B cell (primary cell): ENCODE data around the gene ZC3H7B. TPM values are rescaled to one million over a fixed set of nuclear protein-coding genes. Genes with fewer than 3 reads are reported as not detected.

Source experiments
- ATAC-seq: fragments of 200-7000 bp; cut with Tn5 transposase; one replicate; pipeline ENCODE4 v1.10.0; 2021; ENCODE audit warnings: low read depth, mild to moderate bottlenecking, moderate number of reproducible peaks, moderate library complexity
- CTCF ChIA-PET: fragments of 350-600 bp; sonication (Branson Sonifier 250); formaldehyde crosslinking; loops from one replicate; lab custom pipeline; 2021; ENCODE audit warnings: antibody characterized with exemption, inconsistent platforms; lab: Charles Lee
- POLR2A ChIA-PET: fragments of 350-600 bp; sonication (Branson Sonifier 250); formaldehyde crosslinking; loops from one replicate; lab custom pipeline; 2021; ENCODE audit warnings: antibody characterized with exemption; lab: Charles Lee
- DNase-seq: peaks from one replicate; pipeline ENCODE4 v3.0.0; 2013
- H2AFZ ChIP-seq: 2 replicates; pipeline ENCODE4 v1.6.1; 2012; ENCODE audit warnings: mild to moderate bottlenecking, low read depth, low read length; ENCODE audit not compliant: insufficient read depth, poor library complexity, severe bottlenecking
- H3K27ac ChIP-seq, 2 donors: 1 replicate in 1 of 2; 2 replicates in 1 of 2; pipeline ENCODE4 v1.5.1; 2012 to 2013; ENCODE audit warnings: low read length in 2 of 2, mild to moderate bottlenecking in 2 of 2, moderate library complexity in 1 of 2
- H3K27me3 ChIP-seq, 4 experiments: fragments of 200-600 bp in 1 of 4; sonication (generic) in 1 of 4; replicated peaks in 1 of 4; 1 replicate in 2 of 4; 2 replicates in 2 of 4; pipeline versions ENCODE4 v1.6.1 to v1.7.0; 2013 to 2016; ENCODE audit warnings: low read length in 3 of 4, mild to moderate bottlenecking in 2 of 4, mixed read lengths in 1 of 4, moderate library complexity in 1 of 4; ENCODE audit not compliant: insufficient read depth in 4 of 4, control insufficient read depth in 3 of 4; ENCODE audit errors: control extremely low read depth in 1 of 4
- H3K36me3 ChIP-seq, 2 experiments: replicated peaks in 1 of 2; 1 replicate in 1 of 2; 2 replicates in 1 of 2; pipeline versions ENCODE4 v1.6.1 to v1.7.1; 2013; ENCODE audit warnings: low read length in 1 of 2; ENCODE audit not compliant: insufficient read depth in 2 of 2, control insufficient read depth in 1 of 2; ENCODE audit errors: control extremely low read depth in 1 of 2, extremely low read depth in 1 of 2
- H3K4me1 ChIP-seq, 2 donors: fragments of 200-600 bp in 1 of 2; sonication (generic) in 1 of 2; 1 replicate in 1 of 2; 2 replicates in 1 of 2; pipeline versions ENCODE4 v1.5.1 to v1.6.1; 2013 to 2017; ENCODE audit warnings: low read length in 2 of 2; ENCODE audit not compliant: control insufficient read depth in 2 of 2, insufficient read depth in 2 of 2
- H3K4me2 ChIP-seq: replicated peaks from 2 replicates; pipeline ENCODE3; 2012; ENCODE audit warnings: mild to moderate bottlenecking, low read depth, low read length; ENCODE audit not compliant: poor library complexity, severe bottlenecking
- H3K4me3 ChIP-seq, 5 experiments: fragments of 200-600 bp in 1 of 5; sonication (generic) in 1 of 5; 1 replicate in 3 of 5; 2 replicates in 2 of 5; pipeline versions ENCODE4 v1.5.1 to v1.7.0; 2011 to 2016; ENCODE audit warnings: low read length in 4 of 5, mild to moderate bottlenecking in 4 of 5, low read depth in 2 of 5, control low read depth in 1 of 5, moderate library complexity in 1 of 5; ENCODE audit not compliant: insufficient read depth in 1 of 5; ENCODE audit errors: control extremely low read depth in 1 of 5, extremely low read depth in 1 of 5
- H3K79me2 ChIP-seq: fragments of 200-600 bp; sonication (generic); one replicate; pipeline ENCODE4 v1.6.0; 2016; ENCODE audit warnings: low read length; ENCODE audit not compliant: control insufficient read depth, insufficient read depth
- H3K9ac ChIP-seq: fragments of 200-600 bp; sonication (generic); 2 replicates; pipeline ENCODE4 v1.6.1; 2017; ENCODE audit warnings: mild to moderate bottlenecking, low read length, moderate library complexity
- H3K9me3 ChIP-seq, 3 donors: one replicate each; pipeline versions ENCODE4 v1.6.1 to v1.7.1; 2013; ENCODE audit warnings: low read length in 2 of 3; ENCODE audit not compliant: control insufficient read depth in 2 of 3, insufficient read depth in 1 of 3; ENCODE audit errors: control extremely low read depth in 1 of 3
- H4K20me1 ChIP-seq: 2 replicates; pipeline ENCODE4 v1.6.0; 2012; ENCODE audit warnings: mild to moderate bottlenecking, low read length; ENCODE audit not compliant: insufficient read depth, control insufficient read depth, poor library complexity, severe bottlenecking
- H3K27ac Mint-ChIP-seq: one replicate; pipeline ENCODE4 v1.8.0; 2021; ENCODE audit warnings: mixed read lengths
- H3K27me3 Mint-ChIP-seq: one replicate; pipeline ENCODE4 v1.8.0; 2021; ENCODE audit warnings: mixed read lengths
- H3K4me1 Mint-ChIP-seq: one replicate; pipeline ENCODE4 v1.8.0; 2021; ENCODE audit warnings: mixed read lengths
- H3K4me3 Mint-ChIP-seq: one replicate; pipeline ENCODE4 v1.8.0; 2021; ENCODE audit warnings: mixed read lengths
- H3K9me3 Mint-ChIP-seq: one replicate; pipeline ENCODE4 v1.8.0; 2022; ENCODE audit warnings: mixed read lengths; ENCODE audit not compliant: insufficient read depth
- CTCF ChIP-seq: fragments of 200-600 bp; IDR thresholded peaks from one replicate; pipeline ENCODE4 v1.8.0; 2022; ENCODE audit warnings: antibody characterized with exemption, mild to moderate bottlenecking
- EZH2 ChIP-seq: IDR thresholded peaks from 2 replicates; pipeline ENCODE4 v1.6.1; 2012; ENCODE audit warnings: borderline replicate concordance, low read depth, mild to moderate bottlenecking, moderate library complexity, low read length; ENCODE audit not compliant: insufficient read depth, poor library complexity, severe bottlenecking
- WGBS: methylation state at CpG from one replicate; pipeline ENCODE4 v1.1.5; 2013; ENCODE audit warnings: missing lambda C conversion rate; ENCODE audit not compliant: insufficient coverage; 5-methylcytosine and 5-hydroxymethylcytosine counted together
- intact Hi-C: fragments of 100-400 bp; cut with micrococcal nuclease; formaldehyde crosslinking; loops from one replicate; pipeline ENCODE4 v1.10.0; 2022
- polyA plus RNA-seq: library from polyadenylated mRNA; depleted of rRNA; stranded (reverse); fragments of >200 nt; gene quantifications from 2 replicates; pipeline ENCODE4 v1.2.3, GENCODE V29; 2012
- total RNA-seq, 2 donors: library from RNA; stranded (reverse); fragments of 120-200 nt in 1 of 2; gene quantifications; 1 replicate in 1 of 2; 2 replicates in 1 of 2; pipeline versions ENCODE4 v1.2.3 to v1.2.4, GENCODE V29; 2013 to 2022

ZC3H7B gene
- total and polyA plus RNA-seq, 2 donors (not counting 1 experiment from before 2014, with no cell fraction given) = 29.8 to 41.9 TPM

- H4K20me1 ChIP-seq = no peaks in the 10 kb centered on the region
- H3K4me1 ChIP-seq = no peaks in the 10 kb centered on the region
- no peaks in the 10 kb centered on the region for H3K79me2 ChIP-seq
- no peak overlapping the region for H3K4me2 ChIP-seq
- H3K4me3 ChIP-seq = no peak overlapping the region
- ChIA-PET CTCF (interaction anchor here (0.7 kb wide), 1 partner anchor 411 kb away, joined by 3 read pairs; no protein-coding TSS in a partner anchor), POLR2A (interaction anchor here (0.7 kb wide), 1 partner anchor 1096 kb away, joined by 8 read pairs; no protein-coding TSS in a partner anchor)
- DNase-seq (no peak), ATAC-seq (no peak)
- no peaks in the 10 kb centered on the region for H3K36me3 ChIP-seq
- no peaks in the 10 kb centered on the region for H3K9me3 Mint-ChIP-seq
- no peaks in the 10 kb centered on the region for H3K9me3 ChIP-seq
- intact Hi-C loops = no loop called here
- H3K27me3 ChIP-seq = peaks cover 0 to 11% (median 0%) of the 10 kb centered on the region in 4 experiments
- no peak overlapping the region for H3K27ac ChIP-seq
- H3K9ac ChIP-seq = no peak overlapping the region
- TF ChIP-seq CTCF = no peak
- no peak for TF ChIP-seq EZH2
- no peak overlapping the region for H3K27ac Mint-ChIP-seq
- H3K27me3 Mint-ChIP-seq = no peaks in the 10 kb centered on the region
- H3K4me1 Mint-ChIP-seq = no peaks in the 10 kb centered on the region
- no peak overlapping the region for H3K4me3 Mint-ChIP-seq
- WGBS = 95% methylated on average over 4 of the region's 6 CpGs
- no peak overlapping the region for H2AFZ ChIP-seq
These were observed 62.9 kb downstream of the ZC3H7B start for GRCh38 chr22:41364233-41364632.

- DNase-seq (no peak), ATAC-seq (no peak)
- no peaks in the 10 kb centered on the region for H3K27me3 Mint-ChIP-seq
- TF ChIP-seq EZH2 (no peak), CTCF (no peak)
- intact Hi-C loops = no loop called here
- Histone ChIP-seq H3K4me1 (no peaks in the 10 kb centered on the region), H3K9ac (no peak overlapping the region), H2AFZ (no peak overlapping the region), H3K36me3 (no peaks in the 10 kb centered on the region), H3K27ac (no peak overlapping the region), H3K79me2 (no peaks in the 10 kb centered on the region), H3K9me3 (no peaks in the 10 kb centered on the region), H3K27me3 (peaks cover 0 to 11% (median 0%) of the 10 kb centered on the region in 4 experiments), H4K20me1 (no peaks in the 10 kb centered on the region), H3K4me3 (no peak overlapping the region), H3K4me2 (no peak overlapping the region)
- H3K9me3 Mint-ChIP-seq = no peaks in the 10 kb centered on the region
- POLR2A ChIA-PET = interaction anchor here (0.6 kb wide), 1 partner anchor 10 kb away, joined by 5 read pairs; no protein-coding TSS in a partner anchor
- no peak overlapping the region for H3K27ac Mint-ChIP-seq
- 98% methylated on average over 7 of the region's 8 CpGs for WGBS
- no peak overlapping the region for H3K4me3 Mint-ChIP-seq
- CTCF ChIA-PET = no interaction called here
- no peaks in the 10 kb centered on the region for H3K4me1 Mint-ChIP-seq
These were observed 63.6 kb downstream of the ZC3H7B start for GRCh38 chr22:41364955-41365354.
